Colonic mucosa (tissue), 4 donors: Measurements from ENCODE around the gene B3GALT6. TPM values are rescaled to one million over a fixed set of nuclear protein-coding genes. Genes with fewer than 3 reads are reported as not detected.

Experiments
- DNase-seq: peaks from one replicate; pipeline ENCODE4 v3.0.0-alpha.2; 2020
- H3K27ac ChIP-seq: fragments of 200-600 bp; one replicate; pipeline ENCODE4 v1.8.0; 2021
- H3K27me3 ChIP-seq: fragments of 200-600 bp; one replicate; pipeline ENCODE4 v1.8.0; 2021
- H3K36me3 ChIP-seq: fragments of 200-600 bp; one replicate; pipeline ENCODE4 v1.8.0; 2021
- H3K4me1 ChIP-seq: fragments of 200-600 bp; one replicate; pipeline ENCODE4 v1.8.0; 2021; ENCODE audit warnings: mild to moderate bottlenecking
- H3K4me3 ChIP-seq: fragments of 200-600 bp; one replicate; pipeline ENCODE4 v1.8.0; 2021
- H3K9ac ChIP-seq, 2 donors: one replicate each; pipeline ENCODE4 v1.7.0; 2013; ENCODE audit warnings: control low read depth in 2 of 2, low read depth in 2 of 2, low read length in 2 of 2
- H3K9me3 ChIP-seq: fragments of 200-600 bp; one replicate; pipeline ENCODE4 v1.8.0; 2021
- CTCF ChIP-seq: fragments of 200-600 bp; IDR thresholded peaks from one replicate; pipeline ENCODE4 v1.8.0; 2022; ENCODE audit warnings: antibody characterized with exemption, mild to moderate bottlenecking
- intact Hi-C: fragments of 100-400 bp; cut with DNase I; formaldehyde crosslinking; loops from one replicate; pipeline ENCODE4 v1.14.1; 2022
- total RNA-seq, 2 donors: library from RNA; stranded (reverse); fragmentation: NEBNext Ultra II Directional in 1 of 2; extraction: Animal tissue kit (Norgen Biotek cat#: 25700) in 1 of 2; gene quantifications; one replicate each; pipeline ENCODE4 v1.2.1, GENCODE V29; 2021
- donor health status: healthy.
- donor health status: DM: no; HTN: no; CAD: no.
- donor health status: DM: no; HTN: no; CAD: no.

Gene B3GALT6
- total RNA-seq, 2 donors from 2014 or later, result 8.0 to 12.0 TPM

DNA sequence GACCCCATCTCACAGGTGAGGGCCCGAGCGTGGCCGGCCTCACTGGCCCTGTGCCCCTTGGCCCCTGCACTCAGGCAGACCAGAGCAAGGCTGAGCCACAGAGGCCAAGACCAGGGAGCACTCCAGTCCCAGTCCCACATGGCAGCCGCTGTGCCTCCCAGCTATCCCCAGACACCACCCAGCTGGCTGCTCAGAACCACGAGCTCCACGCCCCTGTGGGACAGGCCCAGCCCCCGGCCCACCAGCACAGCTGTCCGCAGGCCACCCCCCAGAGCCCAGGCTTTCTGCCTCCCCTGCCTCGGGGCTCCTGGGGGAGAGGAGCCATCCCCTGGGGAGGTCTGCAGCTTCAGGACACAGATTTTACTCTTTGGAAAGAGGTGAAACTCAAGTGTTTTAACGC is 23.6 kb downstream of the B3GALT6 start:
- intact Hi-C loops, result no loop called here
- H3K9me3 ChIP-seq, result no peaks in the 10 kb centered on the region
- no peaks in the 10 kb centered on the region for H3K4me1 ChIP-seq
- no peak for DNase-seq
- no peak for TF ChIP-seq CTCF
- no peak overlapping the region for H3K27ac ChIP-seq
- no peak overlapping the region for H3K9ac ChIP-seq
- H3K36me3 ChIP-seq, result no peaks in the 10 kb centered on the region
- no peaks in the 10 kb centered on the region for H3K27me3 ChIP-seq
- H3K4me3 ChIP-seq, result no peak overlapping the region

- no peaks in the 10 kb centered on the region for H3K4me1 ChIP-seq
- H3K9me3 ChIP-seq, result no peaks in the 10 kb centered on the region
- DNase-seq, result no peak
- H3K27ac ChIP-seq, result no peak overlapping the region
- TF ChIP-seq CTCF, result no peak
- no peak overlapping the region for H3K4me3 ChIP-seq
- H3K36me3 ChIP-seq, result peaks cover 2% of the 10 kb centered on the region
- H3K9ac ChIP-seq, result no peak overlapping the region
- H3K27me3 ChIP-seq, result no peaks in the 10 kb centered on the region
- intact Hi-C loops, result no loop called here
These were observed 25.2 kb downstream of the B3GALT6 start for GRCh38 chr1:1256956-1257871.

- TF ChIP-seq CTCF, result no peak
- no peaks in the 10 kb centered on the region for H3K9me3 ChIP-seq
- intact Hi-C loops, result no loop called here
- H3K27me3 ChIP-seq, result no peaks in the 10 kb centered on the region
- peaks cover 14% of the 10 kb centered on the region for H3K36me3 ChIP-seq
- DNase-seq, result no peak
- no peaks in the 10 kb centered on the region for H3K4me1 ChIP-seq
- H3K4me3 ChIP-seq, result no peak overlapping the region
- no peak overlapping the region for H3K9ac ChIP-seq
- H3K27ac ChIP-seq, result no peak overlapping the region
These were observed 27.1 kb downstream of the B3GALT6 start for GRCh38 chr1:1259119-1259488.

- H3K27me3 ChIP-seq, result no peaks in the 10 kb centered on the region
- no peak overlapping the region for H3K9ac ChIP-seq
- H3K27ac ChIP-seq, result no peak overlapping the region
- H3K4me1 ChIP-seq, result no peaks in the 10 kb centered on the region
- DNase-seq, result no peak
- intact Hi-C loops, result no loop called here
- H3K9me3 ChIP-seq, result no peaks in the 10 kb centered on the region
- H3K4me3 ChIP-seq, result no peak overlapping the region
- H3K36me3 ChIP-seq, result peaks cover 14% of the 10 kb centered on the region
- TF ChIP-seq CTCF, result no peak
These were observed 27.5 kb downstream of the B3GALT6 start for GRCh38 chr1:1259540-1259939.

GRCh38 chr1:1259951-1260600 is 28.0 kb downstream of the B3GALT6 start:
- Histone ChIP-seq H3K36me3 (peaks cover 14% of the 10 kb centered on the region), H3K27ac (no peak overlapping the region), H3K27me3 (no peaks in the 10 kb centered on the region), H3K9ac (no peak overlapping the region), H3K9me3 (no peaks in the 10 kb centered on the region), H3K4me1 (no peaks in the 10 kb centered on the region), H3K4me3 (no peak overlapping the region)
- no peak for TF ChIP-seq CTCF
- DNase-seq, result no peak
- intact Hi-C loops, result no loop called here
